CD8-positive, alpha-beta memory T cell (primary cell): Measurements from ENCODE around the gene WDFY4. TPM values are rescaled to one million over a fixed set of nuclear protein-coding genes. Genes with fewer than 3 reads are reported as not detected.

Experiments
- CTCF ChIA-PET: fragments of 350-600 bp; sonication (Branson Sonifier 250); formaldehyde crosslinking; loops from one replicate; lab custom pipeline; 2021; ENCODE audit warnings: antibody characterized with exemption; lab: Charles Lee
- POLR2A ChIA-PET: fragments of 350-600 bp; sonication (Branson Sonifier 250); formaldehyde crosslinking; loops from one replicate; lab custom pipeline; 2021; ENCODE audit warnings: antibody characterized with exemption; lab: Charles Lee
- DNase-seq, 5 donors: peaks; one replicate each; pipeline versions ENCODE4 v3.0.0 to v3.0.0-alpha.2; 2020 to 2022; ENCODE audit warnings: mixed read lengths in 1 of 5
- H3K27ac ChIP-seq: one replicate; pipeline ENCODE4 v1.7.0; 2013; ENCODE audit warnings: low read depth, mild to moderate bottlenecking, low read length, moderate library complexity
- H3K27me3 ChIP-seq: 2 replicates; pipeline ENCODE4 v1.7.0; 2013; ENCODE audit warnings: low read length, mild to moderate bottlenecking; ENCODE audit not compliant: insufficient read depth, poor library complexity, severe bottlenecking
- H3K36me3 ChIP-seq: 2 replicates; pipeline ENCODE4 v1.7.0; 2013; ENCODE audit warnings: mild to moderate bottlenecking, low read length, moderate library complexity; ENCODE audit not compliant: insufficient read depth
- H3K4me1 ChIP-seq: 2 replicates; pipeline ENCODE4 v1.7.0; 2013; ENCODE audit warnings: mild to moderate bottlenecking, low read length, moderate library complexity; ENCODE audit not compliant: insufficient read depth
- H3K4me3 ChIP-seq: 2 replicates; pipeline ENCODE4 v1.7.0; 2013; ENCODE audit warnings: mild to moderate bottlenecking, low read length
- H3K9me3 ChIP-seq: 2 replicates; pipeline ENCODE4 v1.7.0; 2013; ENCODE audit warnings: mild to moderate bottlenecking, low read length
- H3K27ac Mint-ChIP-seq, 8 donors: one replicate each; pipeline ENCODE4 v1.8.0; 2020 to 2021; ENCODE audit warnings: mixed read lengths in 8 of 8, mild to moderate bottlenecking in 6 of 8, inconsistent platforms in 3 of 8, moderate library complexity in 3 of 8
- H3K27me3 Mint-ChIP-seq, 2 donors: one replicate each; pipeline ENCODE4 v1.8.0; 2020 to 2021; ENCODE audit warnings: mixed read lengths in 2 of 2, mild to moderate bottlenecking in 1 of 2, moderate library complexity in 1 of 2
- H3K36me3 Mint-ChIP-seq, 3 donors: one replicate each; pipeline ENCODE4 v1.8.0; 2020 to 2021; ENCODE audit warnings: mixed read lengths in 3 of 3, inconsistent platforms in 1 of 3, mild to moderate bottlenecking in 1 of 3
- H3K4me1 Mint-ChIP-seq, 3 donors: one replicate each; pipeline ENCODE4 v1.8.0; 2020 to 2021; ENCODE audit warnings: mixed read lengths in 3 of 3, inconsistent platforms in 1 of 3, mild to moderate bottlenecking in 1 of 3
- H3K4me3 Mint-ChIP-seq, 7 donors: one replicate each; pipeline ENCODE4 v1.8.0; 2020 to 2021; ENCODE audit warnings: mixed read lengths in 7 of 7, mild to moderate bottlenecking in 6 of 7, moderate library complexity in 4 of 7, inconsistent platforms in 2 of 7
- H3K9me3 Mint-ChIP-seq, 5 donors: one replicate each; pipeline ENCODE4 v1.8.0; 2020 to 2022; ENCODE audit warnings: mixed read lengths in 5 of 5, mild to moderate bottlenecking in 3 of 5, moderate library complexity in 2 of 5, inconsistent platforms in 1 of 5
- polyA plus RNA-seq: library from polyadenylated mRNA; unstranded; fragments of 300-500 nt; fragmentation: Illumina TruSeq; gene quantifications from one replicate; pipeline ENCODE4 v1.2.3, GENCODE V29; 2021
- total RNA-seq, 2 experiments: library from RNA; stranded (reverse); gene quantifications; one replicate each; pipeline ENCODE4 v1.2.3, GENCODE V29; 2021

WDFY4 gene
- total and polyA plus RNA-seq, 3 experiments from 2014 or later: 0.20 to 0.35 TPM; not detected in 1

DNA sequence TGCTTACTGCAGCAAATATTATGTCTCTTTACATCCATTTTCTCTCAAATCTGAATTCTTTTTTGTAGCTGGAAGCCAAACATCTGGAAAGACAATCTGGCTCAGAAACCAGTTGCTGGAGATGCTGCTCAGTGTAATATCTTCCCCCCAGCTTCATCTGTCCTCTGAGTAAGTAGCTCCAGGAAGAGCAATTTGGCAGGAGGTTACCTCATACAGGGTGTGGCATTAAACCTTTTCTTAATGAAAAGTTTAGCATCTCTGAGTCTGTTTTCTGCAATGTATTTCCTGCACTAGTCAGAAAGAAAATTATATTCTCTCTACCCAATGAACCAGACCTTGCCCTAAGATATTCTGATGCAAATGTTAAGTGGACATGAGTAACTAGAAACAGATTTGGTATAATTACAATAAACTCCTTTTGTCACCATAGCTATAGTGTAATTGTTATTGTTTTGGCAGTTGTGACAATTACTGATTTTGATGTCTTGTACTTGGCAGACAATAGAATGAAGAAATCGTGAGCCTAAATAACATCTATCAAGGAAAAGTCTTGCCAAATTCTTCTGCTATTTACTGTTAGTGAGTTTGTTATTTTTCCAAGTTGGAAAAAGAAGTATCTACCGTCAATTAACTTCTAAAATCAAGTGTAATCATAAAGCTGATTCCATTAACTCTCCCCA, 123.3 kb downstream of the WDFY4 start:
- no peak overlapping the region for H3K4me3 ChIP-seq
- POLR2A ChIA-PET: no interaction called here
- no peak for DNase-seq
- H3K27me3 ChIP-seq: no peaks in the 10 kb centered on the region
- H3K27ac Mint-ChIP-seq: no peak overlapping the region
- no peaks in the 10 kb centered on the region for H3K9me3 ChIP-seq
- H3K9me3 Mint-ChIP-seq: peaks cover 0 to under 1% (median 0%) of the 10 kb centered on the region in 5 donors
- H3K4me1 Mint-ChIP-seq: no peaks in the 10 kb centered on the region
- peaks cover 11 to 18% of the 10 kb centered on the region in 2 donors for H3K27me3 Mint-ChIP-seq
- no peaks in the 10 kb centered on the region for H3K36me3 ChIP-seq
- no peak overlapping the region for H3K27ac ChIP-seq
- CTCF ChIA-PET: no interaction called here
- peaks cover 23% of the 10 kb centered on the region for H3K4me1 ChIP-seq
- H3K36me3 Mint-ChIP-seq: no peaks in the 10 kb centered on the region
- H3K4me3 Mint-ChIP-seq: no peak overlapping the region

DNA sequence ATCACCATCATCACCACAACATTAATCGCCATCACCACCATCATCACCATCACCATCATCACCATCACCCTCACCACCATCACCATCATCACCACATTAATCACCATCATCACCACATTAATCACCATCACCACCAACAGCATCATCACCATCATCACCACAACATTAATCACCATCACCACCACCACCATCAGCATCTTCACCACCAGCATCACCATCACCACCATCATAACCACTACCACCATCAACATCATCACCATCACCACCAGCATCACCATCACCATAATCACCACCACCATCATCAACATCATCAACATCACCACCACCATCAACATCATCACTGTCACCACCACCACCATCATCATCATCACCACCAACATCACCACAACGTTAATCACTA, 124.6 kb downstream of the WDFY4 start:
- Histone ChIP-seq H3K4me1 (peaks cover 14% of the 10 kb centered on the region), H3K36me3 (no peaks in the 10 kb centered on the region), H3K27ac (no peak overlapping the region), H3K4me3 (no peak overlapping the region), H3K27me3 (no peaks in the 10 kb centered on the region), H3K9me3 (no peaks in the 10 kb centered on the region)
- Mint-ChIP-seq H3K36me3 (no peaks in the 10 kb centered on the region), H3K9me3 (no peaks in the 10 kb centered on the region), H3K4me1 (no peaks in the 10 kb centered on the region), H3K27ac (no peak overlapping the region), H3K27me3 (peaks cover 11 to 15% of the 10 kb centered on the region in 2 donors), H3K4me3 (no peak overlapping the region)
- ChIA-PET POLR2A (no interaction called here), CTCF (no interaction called here)
- no peak for DNase-seq

DNA sequence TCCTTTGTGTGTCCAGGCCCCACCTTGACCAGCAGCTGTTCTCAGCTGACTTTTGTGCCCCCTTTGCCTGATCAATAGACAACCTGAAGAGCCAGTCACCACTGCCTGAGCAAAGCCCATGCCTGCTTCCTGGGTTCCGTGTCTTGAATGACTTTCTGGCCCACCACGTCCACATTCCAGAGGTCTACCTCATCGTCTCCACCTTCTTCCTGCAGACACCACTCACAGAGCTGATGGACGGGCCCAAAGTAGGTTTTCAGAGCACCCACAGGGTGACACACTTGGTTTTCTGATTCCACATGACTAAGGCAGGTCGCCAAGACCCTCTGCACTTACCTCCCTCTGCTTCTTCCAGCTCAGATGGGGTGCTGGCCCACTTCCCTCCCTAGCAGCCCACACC, 126.8 kb downstream of the WDFY4 start:
- H3K4me3 ChIP-seq: no peak overlapping the region
- CTCF ChIA-PET: no interaction called here
- H3K27ac Mint-ChIP-seq: no peak overlapping the region

DNA sequence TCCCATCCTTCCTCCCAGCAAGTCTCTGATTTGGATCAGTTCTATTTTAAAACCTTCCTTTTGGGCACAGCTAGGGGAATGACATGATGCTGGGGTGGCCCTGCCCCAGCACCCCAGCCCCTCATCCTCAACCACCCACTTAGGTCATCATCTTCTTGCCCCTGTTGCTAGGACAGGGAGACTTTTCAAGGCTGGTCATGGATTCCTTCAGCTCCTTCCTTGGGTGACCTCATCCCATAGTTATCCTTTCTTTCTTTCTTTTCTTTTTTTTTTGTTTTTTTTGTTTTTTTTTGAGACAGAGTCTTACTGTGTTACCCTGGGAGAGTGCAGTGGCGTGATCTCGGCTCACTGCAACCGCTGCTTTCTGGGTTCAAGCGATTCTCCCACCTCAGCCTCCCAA, 127.2 kb downstream of the WDFY4 start:
- ChIA-PET CTCF (no interaction called here), POLR2A (no interaction called here)
- Histone ChIP-seq H3K4me1 (no peaks in the 10 kb centered on the region), H3K36me3 (no peaks in the 10 kb centered on the region), H3K27me3 (no peaks in the 10 kb centered on the region), H3K27ac (no peak overlapping the region), H3K9me3 (no peaks in the 10 kb centered on the region), H3K4me3 (no peak overlapping the region)
- no peak overlapping the region for H3K4me3 Mint-ChIP-seq
- no peak overlapping the region for H3K27ac Mint-ChIP-seq
- no peaks in the 10 kb centered on the region for H3K4me1 Mint-ChIP-seq
- DNase-seq: no peak
- H3K9me3 Mint-ChIP-seq: no peaks in the 10 kb centered on the region
- H3K27me3 Mint-ChIP-seq: peaks cover 14 to 19% of the 10 kb centered on the region in 2 donors
- no peaks in the 10 kb centered on the region for H3K36me3 Mint-ChIP-seq

More for the DNA sequence above, 126.8 kb downstream of the WDFY4 start:
- POLR2A ChIA-PET: no interaction called here
- H3K27me3 Mint-ChIP-seq: peaks cover 14 to 15% of the 10 kb centered on the region in 2 donors
- H3K36me3 ChIP-seq: no peaks in the 10 kb centered on the region
- H3K27me3 ChIP-seq: no peaks in the 10 kb centered on the region
- no peak for DNase-seq
- no peaks in the 10 kb centered on the region for H3K4me1 Mint-ChIP-seq
- no peaks in the 10 kb centered on the region for H3K9me3 Mint-ChIP-seq
- H3K4me3 Mint-ChIP-seq: no peak overlapping the region
- H3K27ac ChIP-seq: no peak overlapping the region
- no peaks in the 10 kb centered on the region for H3K9me3 ChIP-seq
- H3K4me1 ChIP-seq: peaks cover under 1% of the 10 kb centered on the region
- H3K36me3 Mint-ChIP-seq: no peaks in the 10 kb centered on the region

DNA sequence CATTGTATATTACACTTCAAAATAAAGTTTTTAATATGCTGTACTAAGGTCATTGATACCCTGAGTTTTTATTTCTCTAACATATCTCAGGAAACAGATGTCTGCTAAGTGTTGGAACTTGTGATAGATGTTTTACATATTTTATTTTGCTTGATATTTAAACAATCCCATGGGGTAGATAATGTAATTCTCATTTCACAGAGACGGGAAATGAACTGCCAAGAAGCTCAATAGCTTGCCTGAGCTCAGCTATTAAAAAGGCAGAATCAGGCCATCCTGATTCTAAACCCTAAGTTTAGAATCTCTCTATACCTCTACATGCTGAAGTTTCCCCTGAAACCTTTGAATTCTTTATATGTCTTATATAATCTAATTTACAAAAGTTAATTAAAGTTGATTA, 128.6 kb downstream of the WDFY4 start:
- Mint-ChIP-seq H3K9me3 (no peaks in the 10 kb centered on the region), H3K27me3 (peaks cover 14 to 28% of the 10 kb centered on the region in 2 donors), H3K4me3 (no peak overlapping the region), H3K27ac (no peak overlapping the region), H3K4me1 (no peaks in the 10 kb centered on the region), H3K36me3 (no peaks in the 10 kb centered on the region)
- H3K27me3 ChIP-seq: no peaks in the 10 kb centered on the region
- ChIA-PET POLR2A (no interaction called here), CTCF (no interaction called here)
- DNase-seq: no peak
- H3K4me3 ChIP-seq: no peak overlapping the region
- no peak overlapping the region for H3K27ac ChIP-seq
- H3K9me3 ChIP-seq: no peaks in the 10 kb centered on the region
- H3K36me3 ChIP-seq: no peaks in the 10 kb centered on the region
- no peaks in the 10 kb centered on the region for H3K4me1 ChIP-seq

DNA sequence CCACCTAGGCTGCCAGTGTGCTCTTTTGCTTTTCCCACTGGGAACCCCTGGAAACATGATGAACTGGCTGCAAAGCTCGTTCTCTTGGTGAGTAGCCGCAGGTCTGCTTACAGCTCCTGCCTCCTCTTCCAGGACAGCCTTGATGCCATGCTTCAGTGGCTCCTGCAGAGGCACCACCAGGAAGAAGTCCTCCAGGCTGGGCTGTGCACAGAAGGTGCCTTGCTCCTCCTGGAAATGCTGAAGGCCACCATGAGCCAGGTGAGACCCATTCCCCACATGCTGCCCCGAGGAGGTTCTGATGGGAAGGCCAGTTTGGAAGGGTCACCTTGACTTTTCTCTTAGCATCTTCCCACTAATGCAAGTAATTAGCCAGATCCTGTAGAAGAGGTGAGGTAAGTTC, 129.2 kb downstream of the WDFY4 start:
- H3K4me1 ChIP-seq: no peaks in the 10 kb centered on the region
- H3K27me3 ChIP-seq: no peaks in the 10 kb centered on the region
- Mint-ChIP-seq H3K4me1 (no peaks in the 10 kb centered on the region), H3K27me3 (peaks cover 14 to 28% of the 10 kb centered on the region in 2 donors), H3K4me3 (no peak overlapping the region), H3K27ac (no peak overlapping the region), H3K9me3 (no peaks in the 10 kb centered on the region), H3K36me3 (no peaks in the 10 kb centered on the region)
- H3K9me3 ChIP-seq: no peaks in the 10 kb centered on the region
- no peak overlapping the region for H3K27ac ChIP-seq
- H3K36me3 ChIP-seq: no peaks in the 10 kb centered on the region
- ChIA-PET POLR2A (no interaction called here), CTCF (no interaction called here)
- H3K4me3 ChIP-seq: no peak overlapping the region
- no peak for DNase-seq

DNA sequence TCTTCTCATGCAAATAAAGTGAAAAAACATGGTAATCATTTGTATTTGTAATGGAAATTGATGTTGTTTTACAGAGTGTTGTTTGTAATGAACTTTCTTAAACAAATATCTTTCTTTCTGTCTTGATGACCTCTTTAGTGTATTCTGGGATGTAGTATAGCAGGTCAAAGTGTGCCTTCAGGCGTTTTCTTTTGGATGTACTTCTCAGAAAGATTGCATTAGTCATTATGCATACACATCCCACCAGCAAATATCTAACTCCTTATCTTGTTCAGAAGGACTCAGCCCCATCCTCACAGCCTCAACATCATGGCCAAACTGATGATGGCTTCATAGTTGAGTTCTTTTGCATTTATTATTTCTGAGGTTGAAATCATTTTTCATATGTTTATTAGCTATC, 130.3 kb downstream of the WDFY4 start:
- H3K36me3 Mint-ChIP-seq: no peaks in the 10 kb centered on the region
- no peak for DNase-seq
- Histone ChIP-seq H3K4me1 (no peaks in the 10 kb centered on the region), H3K27me3 (peaks cover 2% of the 10 kb centered on the region), H3K4me3 (no peak overlapping the region), H3K36me3 (no peaks in the 10 kb centered on the region), H3K9me3 (no peaks in the 10 kb centered on the region), H3K27ac (no peak overlapping the region)
- no peak overlapping the region for H3K27ac Mint-ChIP-seq
- ChIA-PET POLR2A (no interaction called here), CTCF (no interaction called here)
- no peaks in the 10 kb centered on the region for H3K4me1 Mint-ChIP-seq
- no peak overlapping the region for H3K4me3 Mint-ChIP-seq
- H3K27me3 Mint-ChIP-seq: peaks cover 14 to 31% of the 10 kb centered on the region in 2 donors
- H3K9me3 Mint-ChIP-seq: no peaks in the 10 kb centered on the region

DNA sequence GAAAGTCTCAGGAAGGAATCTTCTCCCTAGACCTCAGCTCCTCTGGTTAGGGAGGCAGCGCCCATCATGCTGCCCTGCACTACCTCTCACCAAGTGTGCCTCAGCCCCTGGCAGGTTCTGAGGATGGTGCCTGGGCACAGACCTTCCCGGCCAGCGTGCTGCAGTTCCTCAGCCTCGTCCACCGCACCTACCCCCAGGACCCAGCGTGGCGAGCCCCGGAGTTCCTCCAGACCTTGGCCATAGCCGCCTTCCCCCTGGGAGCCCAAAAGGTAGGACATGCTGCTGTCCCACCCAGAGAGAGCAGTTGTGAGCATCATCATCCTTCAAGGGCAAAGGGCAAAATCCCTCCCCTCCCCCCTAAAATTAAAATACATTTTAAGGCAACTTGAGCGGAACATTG, 132.5 kb downstream of the WDFY4 start:
- no peaks in the 10 kb centered on the region for H3K4me1 Mint-ChIP-seq
- H3K4me3 Mint-ChIP-seq: no peak overlapping the region

More for the DNA sequence above, 132.5 kb downstream of the WDFY4 start:
- Histone ChIP-seq H3K27me3 (peaks cover 3% of the 10 kb centered on the region), H3K4me3 (no peak overlapping the region), H3K4me1 (no peaks in the 10 kb centered on the region), H3K9me3 (no peaks in the 10 kb centered on the region), H3K36me3 (no peaks in the 10 kb centered on the region), H3K27ac (no peak overlapping the region)
- ChIA-PET CTCF (no interaction called here), POLR2A (no interaction called here)
- DNase-seq: no peak
- H3K36me3 Mint-ChIP-seq: no peaks in the 10 kb centered on the region
- peaks cover 0 to 1% (median 0%) of the 10 kb centered on the region in 5 donors for H3K9me3 Mint-ChIP-seq
- H3K27ac Mint-ChIP-seq: no peak overlapping the region
- H3K27me3 Mint-ChIP-seq: peaks cover 7 to 31% of the 10 kb centered on the region in 2 donors
